GM21381 (cell line): ENCODE data around the gene RNU7-1.

ENCODE experiments used
- ATAC-seq: cut with Tn5 transposase; IDR thresholded peaks from one replicate; pipeline ENCODE4 v1.9.1; 2021; ENCODE audit warnings: mild to moderate bottlenecking, moderate library complexity; ENCODE audit not compliant: unreplicated experiment

RNU7-1 gene

GRCh38 chr12:6987956-6988553 lies 44.4 kb downstream of the RNU7-1 start:
- ATAC-seq, result no peak
